KMS-11 (cell line): ENCODE data around the gene TBX18.

Experiments
- H2AFZ ChIP-seq: fragments of 200-600 bp; sonication (generic); 2 replicates; pipeline ENCODE4 v1.6.1; 2016; ENCODE audit warnings: antibody characterized with exemption, mixed run types, low read depth
- H3K27ac ChIP-seq: fragments of 200-600 bp; sonication (generic); 2 replicates; pipeline ENCODE4 v1.6.1; 2016; ENCODE audit warnings: mild to moderate bottlenecking, mixed run types
- H3K27me3 ChIP-seq: fragments of 200-600 bp; sonication (generic); 2 replicates; pipeline ENCODE4 v1.6.1; 2017; ENCODE audit warnings: mild to moderate bottlenecking, low read depth, mixed run types, moderate library complexity; ENCODE audit not compliant: insufficient read depth
- H3K36me3 ChIP-seq: fragments of 200-600 bp; sonication (generic); 2 replicates; pipeline ENCODE4 v1.6.1; 2017; ENCODE audit warnings: mild to moderate bottlenecking, mixed run types; ENCODE audit not compliant: insufficient read depth
- H3K4me1 ChIP-seq: fragments of 200-600 bp; sonication (generic); 2 replicates; pipeline ENCODE4 v1.6.1; 2016; ENCODE audit warnings: mild to moderate bottlenecking, low read depth, mixed run types; ENCODE audit not compliant: poor library complexity, severe bottlenecking
- H3K4me2 ChIP-seq: fragments of 200-600 bp; sonication (generic); 2 replicates; pipeline ENCODE4 v1.7.0; 2016; ENCODE audit warnings: mild to moderate bottlenecking, mixed run types
- H3K4me3 ChIP-seq: fragments of 200-600 bp; sonication (generic); IDR thresholded peaks from 2 replicates; pipeline ENCODE4 v1.6.1; 2017; ENCODE audit warnings: low read depth, low read length, mixed read lengths; ENCODE audit not compliant: insufficient read depth
- H3K79me2 ChIP-seq: fragments of 200-600 bp; sonication (generic); 2 replicates; pipeline ENCODE4 v1.6.1; 2016; ENCODE audit warnings: low read depth, mixed run types; ENCODE audit not compliant: insufficient read depth
- H3K9ac ChIP-seq: fragments of 200-600 bp; sonication (generic); 2 replicates; pipeline ENCODE4 v1.6.1; 2016; ENCODE audit warnings: mild to moderate bottlenecking, mixed run types
- H4K20me1 ChIP-seq: fragments of 200-600 bp; sonication (generic); 2 replicates; pipeline ENCODE4 v1.6.1; 2016; ENCODE audit warnings: mild to moderate bottlenecking, mixed run types; ENCODE audit not compliant: insufficient read depth
- CTCF ChIP-seq: fragments of 200-600 bp; sonication (generic); conservative IDR thresholded peaks from 2 replicates; pipeline ENCODE4 v1.6.1; 2017; ENCODE audit warnings: low read depth, mild to moderate bottlenecking, antibody characterized with exemption, low read length, moderate library complexity, mixed read lengths

Gene TBX18

GRCh38 chr6:84740385-84740784 is 24.0 kb downstream of the TBX18 start:
- H2AFZ ChIP-seq, result no peak overlapping the region
- H3K9ac ChIP-seq, result no peak overlapping the region
- H3K4me2 ChIP-seq, result no peak overlapping the region
- H4K20me1 ChIP-seq, result no peaks in the 10 kb centered on the region
- TF ChIP-seq CTCF, result no peak
- no peaks in the 10 kb centered on the region for H3K4me1 ChIP-seq
- H3K27ac ChIP-seq, result no peak overlapping the region
- no peaks in the 10 kb centered on the region for H3K79me2 ChIP-seq
- H3K4me3 ChIP-seq, result no peak overlapping the region
- no peaks in the 10 kb centered on the region for H3K36me3 ChIP-seq
- no peaks in the 10 kb centered on the region for H3K27me3 ChIP-seq

- no peak overlapping the region for H3K4me2 ChIP-seq
- no peak overlapping the region for H2AFZ ChIP-seq
- no peak overlapping the region for H3K27ac ChIP-seq
- TF ChIP-seq CTCF, result no peak
- no peaks in the 10 kb centered on the region for H3K27me3 ChIP-seq
- no peak overlapping the region for H3K4me3 ChIP-seq
- H3K36me3 ChIP-seq, result no peaks in the 10 kb centered on the region
- no peak overlapping the region for H3K9ac ChIP-seq
- no peaks in the 10 kb centered on the region for H3K4me1 ChIP-seq
- no peaks in the 10 kb centered on the region for H4K20me1 ChIP-seq
- H3K79me2 ChIP-seq, result no peaks in the 10 kb centered on the region
These were observed 24.6 kb downstream of the TBX18 start for GRCh38 chr6:84739866-84740208.

DNA sequence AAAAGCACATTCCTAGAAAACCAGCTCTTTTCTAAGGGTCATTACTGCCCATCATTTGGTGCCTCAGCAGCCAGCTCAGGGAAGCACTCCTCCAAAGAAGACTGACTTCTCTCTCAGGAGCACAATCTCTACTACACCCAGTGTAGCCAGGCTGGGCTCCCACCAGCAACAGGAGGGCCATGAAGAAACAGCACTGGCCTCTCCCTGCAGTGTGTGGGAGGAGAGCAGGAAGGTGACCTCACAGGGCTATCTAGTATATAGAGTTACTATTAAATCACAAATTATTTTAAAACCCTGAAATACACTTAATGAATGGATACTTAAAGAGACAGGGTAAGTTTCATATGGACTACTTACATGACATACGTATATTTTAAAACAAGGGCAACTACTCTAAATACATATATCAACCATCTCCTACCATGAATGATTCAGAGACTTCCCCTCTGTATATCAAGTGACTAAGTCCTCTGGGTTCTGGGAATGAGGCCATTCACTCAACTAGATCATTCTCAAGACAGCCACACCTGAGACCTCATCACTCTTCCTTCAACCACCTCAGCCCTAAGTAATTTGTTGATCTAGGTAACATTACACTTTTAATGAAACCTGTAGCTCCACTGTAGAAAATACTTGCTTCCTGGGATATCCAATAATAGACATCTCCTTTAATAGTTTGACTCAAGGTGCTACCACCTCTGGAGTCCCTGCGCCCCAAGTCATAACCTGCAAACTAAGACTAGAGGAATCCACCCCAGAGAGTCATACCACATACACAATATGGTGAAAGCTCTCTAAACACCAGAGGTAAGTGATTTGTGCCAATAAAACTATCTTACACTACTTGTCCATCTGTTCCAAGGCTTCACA is 25.2 kb downstream of the TBX18 start:
- H4K20me1 ChIP-seq, result no peaks in the 10 kb centered on the region
- H3K27me3 ChIP-seq, result no peaks in the 10 kb centered on the region
- H3K4me2 ChIP-seq, result no peak overlapping the region
- H3K27ac ChIP-seq, result no peak overlapping the region
- H3K36me3 ChIP-seq, result no peaks in the 10 kb centered on the region
- no peak overlapping the region for H2AFZ ChIP-seq
- no peak overlapping the region for H3K4me3 ChIP-seq
- no peak overlapping the region for H3K9ac ChIP-seq
- no peak for TF ChIP-seq CTCF
- no peaks in the 10 kb centered on the region for H3K79me2 ChIP-seq
- no peaks in the 10 kb centered on the region for H3K4me1 ChIP-seq

DNA sequence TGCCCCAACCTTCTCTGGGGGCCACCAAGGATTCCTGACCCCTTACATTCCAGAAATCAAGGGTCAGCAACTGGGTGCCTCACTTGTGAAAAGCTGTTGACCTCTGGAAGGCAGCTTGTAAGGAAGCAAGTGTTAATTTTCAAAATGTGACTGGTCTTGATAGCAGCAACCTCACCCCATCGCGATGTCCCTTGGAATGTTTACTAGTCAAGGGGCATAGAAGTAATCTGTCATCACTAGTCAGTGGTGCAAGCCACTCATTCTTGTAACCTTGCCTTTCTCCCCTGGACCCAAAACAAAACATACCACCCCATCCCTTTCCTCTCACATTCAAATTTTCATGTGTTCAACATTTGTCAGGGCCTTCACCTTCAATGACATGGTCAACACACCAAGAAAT is 30.5 kb downstream of the TBX18 start:
- Histone ChIP-seq H3K27me3 (no peaks in the 10 kb centered on the region), H3K4me1 (no peaks in the 10 kb centered on the region), H2AFZ (no peak overlapping the region), H4K20me1 (no peaks in the 10 kb centered on the region), H3K36me3 (no peaks in the 10 kb centered on the region), H3K4me2 (no peak overlapping the region), H3K27ac (no peak overlapping the region), H3K79me2 (no peaks in the 10 kb centered on the region), H3K4me3 (no peak overlapping the region), H3K9ac (no peak overlapping the region)
- TF ChIP-seq CTCF, result no peak
